Keratinocyte (primary cell): ENCODE data around the gene BLZF1. TPM values are rescaled to one million over a fixed set of nuclear protein-coding genes. Genes with fewer than 3 reads are reported as not detected.

Source experiments
- DNase-seq: peaks from one replicate; pipeline ENCODE4 v3.0.0-alpha.2; 2011; ENCODE audit warnings: low read depth, missing footprints, low spot score
- FAIRE-seq: peaks from 2 replicates; lab custom pipeline; 2011; peaks lifted over from hg19 to GRCh38; lab: Jason Lieb, UNC
- H2AFZ ChIP-seq: 2 replicates; pipeline ENCODE4 v1.6.0; 2012; ENCODE audit warnings: low read length, control low read depth, inconsistent platforms; ENCODE audit not compliant: control insufficient read depth
- H3K27ac ChIP-seq: 2 replicates; pipeline ENCODE4 v1.5.1; 2011; ENCODE audit warnings: low read length; ENCODE audit not compliant: control insufficient read depth, insufficient read depth
- H3K27me3 ChIP-seq: 3 replicates; pipeline ENCODE4 v1.6.0; 2011; ENCODE audit warnings: low read length; ENCODE audit not compliant: control insufficient read depth, insufficient read depth; ENCODE audit errors: extremely low read depth
- H3K36me3 ChIP-seq, 2 experiments: 2 replicates in 1 of 2; 3 replicates in 1 of 2; pipeline ENCODE4 v1.5.1; 2011; ENCODE audit warnings: low read length in 2 of 2, mild to moderate bottlenecking in 1 of 2; ENCODE audit not compliant: control insufficient read depth in 2 of 2, insufficient read depth in 2 of 2; ENCODE audit errors: extremely low read depth in 1 of 2
- H3K4me1 ChIP-seq: 3 replicates; pipeline ENCODE4 v1.5.1; 2011; ENCODE audit warnings: low read length; ENCODE audit not compliant: control insufficient read depth, insufficient read depth; ENCODE audit errors: extremely low read depth
- H3K4me2 ChIP-seq: 3 replicates; pipeline ENCODE4 v1.6.0; 2011; ENCODE audit warnings: low read depth, low read length; ENCODE audit not compliant: control insufficient read depth, insufficient read depth; ENCODE audit errors: extremely low read depth
- H3K4me3 ChIP-seq, 3 experiments: fragments of 200-600 bp in 1 of 3; sonication (generic) in 1 of 3; 2 replicates in 2 of 3; 3 replicates in 1 of 3; pipeline ENCODE4 v1.5.1; 2011 to 2016; ENCODE audit warnings: low read length in 3 of 3, mild to moderate bottlenecking in 3 of 3, control low read depth in 2 of 3, inconsistent platforms in 1 of 3, low read depth in 1 of 3, mixed read lengths in 1 of 3, mixed run types in 1 of 3, moderate library complexity in 1 of 3; ENCODE audit not compliant: control insufficient read depth in 2 of 3, insufficient read depth in 2 of 3; ENCODE audit errors: extremely low read depth in 1 of 3
- H3K79me2 ChIP-seq: 2 replicates; pipeline ENCODE4 v1.6.0; 2012; ENCODE audit warnings: low read length; ENCODE audit not compliant: control insufficient read depth, insufficient read depth
- H3K9ac ChIP-seq: 3 replicates; pipeline ENCODE4 v1.6.0; 2011; ENCODE audit warnings: low read length; ENCODE audit not compliant: control insufficient read depth, insufficient read depth; ENCODE audit errors: extremely low read depth
- H3K9me1 ChIP-seq: 3 replicates; pipeline ENCODE4 v1.6.0; 2011; ENCODE audit warnings: low read length; ENCODE audit not compliant: control insufficient read depth, insufficient read depth; ENCODE audit errors: extremely low read depth
- H3K9me3 ChIP-seq: 2 replicates; pipeline ENCODE4 v1.5.1; 2012; ENCODE audit warnings: low read depth, low read length; ENCODE audit not compliant: control insufficient read depth
- H4K20me1 ChIP-seq: 3 replicates; pipeline ENCODE4 v1.6.0; 2011; ENCODE audit warnings: low read length; ENCODE audit not compliant: control insufficient read depth, insufficient read depth; ENCODE audit errors: extremely low read depth
- CTCF ChIP-seq, 3 experiments: IDR thresholded peaks in 1 of 3; conservative IDR thresholded peaks in 1 of 3; optimal IDR thresholded peaks in 1 of 3; 2 replicates in 2 of 3; 3 replicates in 1 of 3; pipeline versions ENCODE3 to v1.5.1; 2011; ENCODE audit warnings: low read length in 3 of 3, mild to moderate bottlenecking in 3 of 3, moderate library complexity in 2 of 3, control low read depth in 1 of 3, inconsistent platforms in 1 of 3; ENCODE audit not compliant: insufficient read depth in 2 of 3; ENCODE audit errors: extremely low read depth in 1 of 3
- EZH2 ChIP-seq: IDR thresholded peaks from one replicate; pipeline ENCODE4 v1.6.1; 2012; ENCODE audit warnings: inconsistent platforms, mild to moderate bottlenecking, low read length, moderate library complexity
- dilution Hi-C: fragments of 300-500 bp; cut with MboI; formaldehyde crosslinking; loops from one replicate; pipeline ENCODE4 v1.7.0; 2020; ENCODE audit warnings: low sequenced_read_pairs; ENCODE audit not compliant: extremely low pct_ligation_motif_present
- polyA plus RNA-seq, 5 experiments: library from polyadenylated mRNA; depleted of rRNA in 3 of 5; stranded (reverse) in 3 of 5; stranded (forward) in 1 of 5; unstranded in 1 of 5; fragments of >200 nt; gene quantifications; 1 replicate in 1 of 5; 2 replicates in 3 of 5; 3 replicates in 1 of 5; pipeline versions ENCODE4 v1.2.1 to v1.2.3, GENCODE V29; 2011 to 2012; ENCODE audit warnings: missing spikeins in 2 of 5, low read depth in 1 of 5, low replicate concordance in 1 of 5

The BLZF1 gene
- polyA plus RNA-seq, 1 donor (not counting 4 experiments of a cell fraction or from before 2014, with no cell fraction given) = 50.9 TPM

DNA sequence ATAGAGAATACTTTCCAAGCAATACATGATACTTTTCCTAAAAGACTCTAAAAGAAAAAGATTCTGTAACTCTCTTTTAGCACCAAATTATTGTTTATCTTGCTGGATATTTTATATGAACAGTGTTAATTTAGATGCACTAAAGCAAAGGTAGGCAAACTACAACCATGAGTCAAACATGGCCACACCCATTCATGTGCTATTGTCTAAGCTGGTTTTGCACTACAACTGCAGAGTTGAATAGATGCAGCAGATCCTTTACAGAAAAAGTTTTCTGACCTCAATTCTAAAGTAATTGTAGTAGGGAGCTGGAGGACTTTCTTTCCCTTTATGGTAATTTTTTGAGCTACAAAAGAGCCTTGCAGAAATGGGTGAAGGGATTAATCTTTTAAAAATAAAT is 19.4 kb downstream of the BLZF1 start:
- Histone ChIP-seq H3K27me3 (no peaks in the 10 kb centered on the region), H3K36me3 (peaks cover 19 to 27% of the 10 kb centered on the region in 2 experiments), H3K9me1 (no peaks in the 10 kb centered on the region), H3K4me1 (no peaks in the 10 kb centered on the region), H3K4me3 (no peak overlapping the region), H3K9me3 (no peaks in the 10 kb centered on the region), H3K27ac (no peak overlapping the region), H2AFZ (no peak overlapping the region), H3K4me2 (no peak overlapping the region), H3K79me2 (no peaks in the 10 kb centered on the region), H4K20me1 (no peaks in the 10 kb centered on the region), H3K9ac (no peak overlapping the region)
- dilution Hi-C loops = no loop called here
- DNase-seq = no peak
- TF ChIP-seq CTCF (optimal IDR thresholded peaks at IDR 0.05 in 1 of 3, IDR thresholded peaks at IDR 0.05 in 1 of 3, conservative IDR thresholded peaks at IDR 0.05 in 1 of 3; ENCODE audit: extremely low read depth in 1 of 3, insufficient read depth in 2 of 3, low read length in 3 of 3) (no peak), EZH2 (no peak)
- FAIRE-seq = no peak

- Histone ChIP-seq H3K27ac (no peak overlapping the region), H3K9me3 (no peaks in the 10 kb centered on the region), H3K27me3 (no peaks in the 10 kb centered on the region), H3K4me1 (no peaks in the 10 kb centered on the region), H3K9me1 (no peaks in the 10 kb centered on the region), H3K36me3 (peaks cover 9 to 31% of the 10 kb centered on the region in 2 experiments), H3K4me2 (no peak overlapping the region), H3K4me3 (no peak overlapping the region), H3K9ac (no peak overlapping the region), H3K79me2 (no peaks in the 10 kb centered on the region), H4K20me1 (no peaks in the 10 kb centered on the region), H2AFZ (no peak overlapping the region)
- TF ChIP-seq EZH2 (no peak), CTCF (optimal IDR thresholded peaks at IDR 0.05 in 1 of 3, IDR thresholded peaks at IDR 0.05 in 1 of 3, conservative IDR thresholded peaks at IDR 0.05 in 1 of 3; ENCODE audit: extremely low read depth in 1 of 3, insufficient read depth in 2 of 3, low read length in 3 of 3) (no peak)
- no peak for FAIRE-seq
- DNase-seq = no peak
- dilution Hi-C loops = no loop called here
Observed at GRCh38 chr1:169390303-169390702, 22.3 kb downstream of the BLZF1 start.
